Prostate gland (tissue), 2 donors: Measurements from ENCODE around the gene TDRD3.
"Not testable (repeated sequence)": the region's sequence is repeated elsewhere in the genome, so short reads cannot be mapped to it uniquely, and the experiment has no call there.

Experiments used
- CTCF ChIP-seq, 4 experiments: fragments of 200-600 bp in 2 of 4; fragments of 450-650 bp in 2 of 4; sonication (generic) in 2 of 4; IDR thresholded peaks; 1 replicate in 3 of 4; 2 replicates in 1 of 4; pipeline ENCODE4 v1.5.1; 2016 to 2019; ENCODE audit warnings: antibody characterized with exemption in 4 of 4, mild to moderate bottlenecking in 2 of 4, moderate library complexity in 2 of 4
- POLR2A ChIP-seq: fragments of 450-650 bp; IDR thresholded peaks from one replicate; pipeline ENCODE4 v1.6.1; 2016; ENCODE audit warnings: antibody characterized with exemption, mild to moderate bottlenecking
- POLR2AphosphoS5 ChIP-seq: sonication (generic); formaldehyde crosslinking; IDR thresholded peaks from one replicate; pipeline ENCODE4 v1.6.1; 2017; ENCODE audit warnings: antibody characterized with exemption

- TF ChIP-seq POLR2AphosphoS5; CTCF (IDR thresholded peaks at IDR 0.05); POLR2A: not testable (repeated sequence)
Measured at GRCh38 chr13:60407852-60408251, 10.8 kb downstream of the TDRD3 start.
